Measurements from ENCODE around the gene HMX1.

HMX1 gene

DNA sequence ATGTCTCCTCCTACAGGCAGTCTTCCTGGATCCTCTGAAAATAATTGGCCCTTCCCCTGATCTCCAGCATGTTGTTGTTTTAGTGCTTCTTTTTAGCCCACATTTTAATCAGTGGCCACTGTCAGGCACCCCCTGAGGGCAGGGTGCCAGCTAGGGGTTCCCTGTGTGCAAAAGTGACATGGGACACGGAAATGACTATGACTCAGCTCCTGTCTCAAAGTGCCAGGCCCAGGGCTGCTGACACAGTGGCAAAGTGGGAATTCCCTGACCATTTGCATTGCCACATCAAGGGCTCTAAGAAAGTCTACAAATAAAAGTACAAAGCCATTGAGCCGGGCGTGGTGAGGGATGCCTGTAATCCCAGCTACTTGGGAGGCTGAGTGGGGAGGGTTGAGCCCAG lies 24.8 kb downstream of the HMX1 start:
- Histone ChIP-seq H3K27me3 (ENCODE audit: control insufficient read depth, insufficient read depth, low read length) (no peaks in the 10 kb centered on the region), H3K9me3 (ENCODE audit: control insufficient read depth, insufficient read depth, low read length) (no peaks in the 10 kb centered on the region), H3K36me3 (ENCODE audit: control insufficient read depth, insufficient read depth, low read length) (no peaks in the 10 kb centered on the region), H3K27ac (ENCODE audit: low read length) (no peak overlapping the region), H3K4me3 (ENCODE audit: low read length) (no peak overlapping the region), H3K4me1 (ENCODE audit: control insufficient read depth, insufficient read depth, low read length) (no peaks in the 10 kb centered on the region)
- WGBS (ENCODE audit: insufficient coverage, insufficient read length), result no CpG with 5 or more reads among the region's 3 CpGs
- DNase-seq (ENCODE audit: low read depth, low spot score), result no peak

DNA sequence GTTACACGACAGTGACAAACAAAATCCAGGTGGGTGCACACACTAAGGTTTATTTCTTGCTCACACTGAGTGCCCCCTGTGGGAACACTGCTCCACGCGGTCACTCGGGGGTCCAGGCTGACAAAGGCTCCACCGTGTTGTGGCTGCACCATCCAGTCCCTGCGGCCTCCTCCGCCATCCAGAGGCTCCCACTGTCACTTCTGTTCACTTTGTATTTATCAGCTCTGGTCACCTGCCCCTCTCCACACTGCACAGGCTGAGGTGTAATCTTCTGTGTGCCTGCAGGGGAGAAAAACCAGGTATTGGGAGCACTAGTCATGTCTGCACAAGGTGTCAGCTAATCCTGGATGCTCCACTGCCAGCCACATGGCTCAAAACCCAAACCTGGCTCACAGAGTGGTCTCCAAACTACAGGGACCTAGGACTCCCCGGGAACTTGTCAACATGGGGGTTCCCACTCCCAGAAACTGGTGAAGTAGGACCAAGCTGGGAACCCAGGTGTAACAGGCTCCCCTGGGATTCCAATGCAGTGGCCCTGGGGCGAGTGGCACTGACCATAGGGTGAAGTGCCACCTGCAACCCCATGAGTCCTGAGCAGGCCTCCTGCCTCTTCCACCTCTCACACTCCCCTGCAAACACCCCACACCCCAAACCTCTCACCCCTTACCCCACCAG lies 25.5 kb downstream of the HMX1 start:
- WGBS (ENCODE audit: insufficient coverage, insufficient read length), result no CpG with 5 or more reads among the region's 9 CpGs
- DNase-seq (ENCODE audit: low read depth, low spot score), result no peak
- no peaks in the 10 kb centered on the region for H3K27me3 ChIP-seq (ENCODE audit: control insufficient read depth, insufficient read depth, low read length)

DNA sequence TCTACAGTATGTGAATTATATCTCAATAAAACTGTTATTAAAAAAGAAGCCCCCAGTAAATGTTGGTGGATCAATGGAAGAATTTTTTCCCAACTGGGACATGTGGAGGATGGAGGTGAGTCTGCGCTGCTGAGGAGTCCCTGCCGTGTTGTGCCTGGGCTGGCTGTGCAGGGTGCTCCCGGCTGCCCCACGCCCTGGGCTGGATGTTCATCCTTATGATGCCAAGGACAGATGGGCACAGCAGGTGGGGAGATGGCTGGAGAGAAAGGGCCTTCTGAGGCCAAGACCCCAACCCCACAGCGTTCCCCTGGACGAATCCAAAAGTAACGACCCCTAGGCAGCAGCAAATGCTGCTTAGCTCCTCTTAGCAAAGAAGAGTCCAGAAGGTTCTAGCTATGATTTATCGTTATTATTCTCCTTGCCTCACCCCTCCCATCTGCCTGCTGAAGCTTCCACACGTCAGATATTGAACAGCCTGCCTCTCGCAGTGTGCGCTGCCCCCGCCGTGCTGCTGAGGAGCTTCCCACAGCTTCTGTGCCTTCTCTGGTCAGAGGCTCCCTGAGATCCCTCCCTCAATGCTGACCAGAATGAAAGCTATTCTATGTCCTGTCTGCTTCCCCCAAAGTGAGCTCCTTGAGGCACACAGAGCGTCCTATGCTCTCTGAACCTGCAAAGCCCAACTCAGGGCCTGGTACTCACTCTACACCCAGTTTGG lies 26.5 kb downstream of the HMX1 start:
- H3K4me3 ChIP-seq (ENCODE audit: low read length), result no peak overlapping the region
- H3K4me1 ChIP-seq (ENCODE audit: control insufficient read depth, insufficient read depth, low read length), result no peaks in the 10 kb centered on the region
- H3K27ac ChIP-seq (ENCODE audit: low read length), result no peak overlapping the region
- no peaks in the 10 kb centered on the region for H3K9me3 ChIP-seq (ENCODE audit: control insufficient read depth, insufficient read depth, low read length)
- DNase-seq (ENCODE audit: low read depth, low spot score), result no peak
- H3K27me3 ChIP-seq (ENCODE audit: control insufficient read depth, insufficient read depth, low read length), result no peaks in the 10 kb centered on the region
- no peaks in the 10 kb centered on the region; the same call in 1 of the 2 replicates for H3K36me3 ChIP-seq (ENCODE audit: control insufficient read depth, insufficient read depth, low read length)
- no CpG with 5 or more reads among the region's 14 CpGs for whole genome bisulfite sequencing (ENCODE audit: insufficient coverage, insufficient read length)

More for the DNA sequence above, 25.5 kb downstream of the HMX1 start:
- Histone ChIP-seq H3K36me3 (ENCODE audit: control insufficient read depth, insufficient read depth, low read length) (no peaks in the 10 kb centered on the region), H3K4me3 (ENCODE audit: low read length) (no peak overlapping the region), H3K27ac (ENCODE audit: low read length) (no peak overlapping the region), H3K9me3 (ENCODE audit: control insufficient read depth, insufficient read depth, low read length) (no peaks in the 10 kb centered on the region), H3K4me1 (ENCODE audit: control insufficient read depth, insufficient read depth, low read length) (no peaks in the 10 kb centered on the region)

- no peaks in the 10 kb centered on the region for H3K9me3 ChIP-seq (ENCODE audit: control insufficient read depth, insufficient read depth, low read length)
- no peak overlapping the region for H3K27ac ChIP-seq (ENCODE audit: low read length)
- no peaks in the 10 kb centered on the region for H3K4me1 ChIP-seq (ENCODE audit: control insufficient read depth, insufficient read depth, low read length)
- no peaks in the 10 kb centered on the region; the same call in 1 of the 2 replicates for H3K36me3 ChIP-seq (ENCODE audit: control insufficient read depth, insufficient read depth, low read length)
- no peak for DNase-seq (ENCODE audit: low read depth, low spot score)
- no peak overlapping the region for H3K4me3 ChIP-seq (ENCODE audit: low read length)
- no CpG with 5 or more reads among the region's 3 CpGs for WGBS (ENCODE audit: insufficient coverage, insufficient read length)
- no peaks in the 10 kb centered on the region for H3K27me3 ChIP-seq (ENCODE audit: control insufficient read depth, insufficient read depth, low read length)
Observed at GRCh38 chr4:8843597-8843996, 28.0 kb downstream of the HMX1 start.

DNA sequence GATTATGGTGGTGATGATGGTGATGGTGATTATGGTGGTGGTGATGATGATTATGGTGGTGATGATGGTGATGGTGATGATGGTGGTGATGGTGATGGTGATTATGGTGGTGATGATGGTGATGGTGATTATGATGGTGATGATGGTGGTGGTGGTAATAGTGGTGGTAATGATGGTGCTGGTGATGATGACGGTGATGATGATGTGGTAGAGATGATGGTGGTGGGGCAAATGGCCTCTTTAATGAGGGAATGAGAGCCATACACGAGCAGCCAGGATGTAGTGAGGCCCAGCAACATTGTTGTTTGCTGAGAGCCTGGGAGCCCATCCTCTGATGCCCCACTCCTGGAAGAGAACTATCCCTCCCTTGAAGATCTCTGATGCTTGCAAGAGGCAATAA lies 29.0 kb downstream of the HMX1 start:
- Histone ChIP-seq H3K27me3 (ENCODE audit: control insufficient read depth, insufficient read depth, low read length) (no peaks in the 10 kb centered on the region), H3K4me3 (ENCODE audit: low read length) (no peak overlapping the region), H3K27ac (ENCODE audit: low read length) (no peak overlapping the region), H3K4me1 (ENCODE audit: control insufficient read depth, insufficient read depth, low read length) (no peaks in the 10 kb centered on the region), H3K9me3 (ENCODE audit: control insufficient read depth, insufficient read depth, low read length) (no peaks in the 10 kb centered on the region), H3K36me3 (ENCODE audit: control insufficient read depth, insufficient read depth, low read length) (no peaks in the 10 kb centered on the region; the same call in 1 of the 2 replicates)
- WGBS (ENCODE audit: insufficient coverage, insufficient read length), result no CpG with 5 or more reads among the region's 2 CpGs
- DNase-seq (ENCODE audit: low read depth, low spot score), result no peak

GRCh38 chr4:8841678-8842268 lies 29.9 kb downstream of the HMX1 start:
- Histone ChIP-seq H3K36me3 (ENCODE audit: control insufficient read depth, insufficient read depth, low read length) (no peaks in the 10 kb centered on the region; the same call in 1 of the 2 replicates), H3K4me3 (ENCODE audit: low read length) (no peak overlapping the region), H3K27me3 (ENCODE audit: control insufficient read depth, insufficient read depth, low read length) (no peaks in the 10 kb centered on the region), H3K9me3 (ENCODE audit: control insufficient read depth, insufficient read depth, low read length) (no peaks in the 10 kb centered on the region), H3K27ac (ENCODE audit: low read length) (no peak overlapping the region), H3K4me1 (ENCODE audit: control insufficient read depth, insufficient read depth, low read length) (peaks cover 2% of the 10 kb centered on the region; the same call in 1 of the 2 replicates)
- no CpG with 5 or more reads among the region's 3 CpGs for WGBS (ENCODE audit: insufficient coverage, insufficient read length)
- DNase-seq (ENCODE audit: low read depth, low spot score), result no peak

- H3K4me1 ChIP-seq (ENCODE audit: control insufficient read depth, insufficient read depth, low read length), result peaks cover 2% of the 10 kb centered on the region; the same call in 1 of the 2 replicates
Observed at GRCh38 chr4:8840816-8841455, 30.7 kb downstream of the HMX1 start.

DNA sequence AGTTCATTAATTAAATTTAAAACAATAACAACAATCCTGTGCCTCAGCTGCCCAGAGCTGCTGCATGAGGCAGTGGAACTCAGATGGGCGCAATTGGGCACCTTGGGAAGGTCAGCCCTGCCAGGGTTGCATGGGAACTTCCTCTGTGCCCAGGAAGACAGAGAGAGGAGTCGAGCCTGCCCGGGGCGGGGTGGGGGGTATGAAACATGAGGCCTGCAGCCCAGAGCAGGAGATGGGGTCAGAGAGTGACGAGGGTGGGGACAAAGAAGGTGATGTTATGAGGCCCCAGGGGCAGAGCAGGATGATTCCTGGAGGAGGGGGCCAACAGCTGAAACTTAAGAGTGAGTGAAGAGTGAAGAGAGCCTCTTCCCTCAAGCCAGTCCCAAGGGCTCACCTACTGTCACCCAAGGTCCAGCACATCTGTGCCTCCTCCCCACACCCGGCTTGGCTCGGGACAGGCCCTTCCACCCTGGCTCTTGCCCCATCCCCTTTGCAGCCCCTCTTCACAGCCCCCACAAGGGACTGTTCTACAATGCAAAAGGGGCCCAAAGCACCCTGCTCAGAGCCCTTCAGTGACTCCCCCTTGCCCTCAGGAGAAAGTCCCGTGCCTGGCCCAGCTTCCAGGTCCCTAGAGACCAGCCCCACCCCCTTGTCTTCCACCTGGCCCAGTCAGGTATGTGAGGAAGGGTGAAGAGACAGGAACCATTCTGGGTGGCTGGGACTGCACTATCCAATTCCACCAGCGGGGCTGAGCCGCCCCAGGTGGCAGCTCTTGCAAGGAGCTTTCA lies 31.4 kb downstream of the HMX1 start:
- WGBS (ENCODE audit: insufficient coverage, insufficient read length), result no CpG with 5 or more reads among the region's 10 CpGs
- Histone ChIP-seq H3K36me3 (ENCODE audit: control insufficient read depth, insufficient read depth, low read length) (no peaks in the 10 kb centered on the region; the same call in 1 of the 2 replicates), H3K27ac (ENCODE audit: low read length) (no peak overlapping the region), H3K27me3 (ENCODE audit: control insufficient read depth, insufficient read depth, low read length) (no peaks in the 10 kb centered on the region), H3K4me1 (ENCODE audit: control insufficient read depth, insufficient read depth, low read length) (peaks cover 2% of the 10 kb centered on the region; the same call in 1 of the 2 replicates), H3K4me3 (ENCODE audit: low read length) (no peak overlapping the region), H3K9me3 (ENCODE audit: control insufficient read depth, insufficient read depth, low read length) (no peaks in the 10 kb centered on the region)
- no peak for DNase-seq (ENCODE audit: low read depth, low spot score)

More at GRCh38 chr4:8840816-8841455, 30.7 kb downstream of the HMX1 start:
- Histone ChIP-seq H3K9me3 (ENCODE audit: control insufficient read depth, insufficient read depth, low read length) (no peaks in the 10 kb centered on the region), H3K27ac (ENCODE audit: low read length) (no peak overlapping the region), H3K27me3 (ENCODE audit: control insufficient read depth, insufficient read depth, low read length) (no peaks in the 10 kb centered on the region), H3K4me3 (ENCODE audit: low read length) (no peak overlapping the region), H3K36me3 (ENCODE audit: control insufficient read depth, insufficient read depth, low read length) (no peaks in the 10 kb centered on the region; the same call in 1 of the 2 replicates)
- no peak for DNase-seq (ENCODE audit: low read depth, low spot score)
- no CpG with 5 or more reads among the region's 14 CpGs for WGBS (ENCODE audit: insufficient coverage, insufficient read length)

DNA sequence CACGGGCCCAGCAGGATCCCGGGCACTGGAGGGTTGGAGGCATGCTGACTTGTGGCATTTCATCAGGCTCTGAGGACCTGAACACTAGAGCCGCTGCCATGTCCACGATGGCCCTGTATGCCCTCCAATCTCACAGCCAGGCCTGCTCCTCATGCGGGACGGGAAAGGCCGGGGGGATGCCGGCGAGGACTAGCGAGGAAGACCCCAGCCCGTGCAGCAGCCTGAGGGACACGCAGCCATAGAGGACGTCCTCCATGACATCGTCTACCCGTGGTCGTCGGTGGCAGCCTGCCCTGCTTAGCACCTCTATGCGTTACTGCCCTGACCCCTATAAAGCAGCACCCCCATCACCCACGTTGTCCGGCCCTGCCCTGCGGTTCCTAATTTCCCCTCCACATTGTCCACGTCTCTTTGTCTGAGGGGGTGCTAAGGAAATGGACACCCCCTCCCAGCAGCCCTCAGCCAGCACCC lies 32.6 kb downstream of the HMX1 start:
- Histone ChIP-seq H3K27ac (ENCODE audit: low read length) (no peak overlapping the region), H3K27me3 (ENCODE audit: control insufficient read depth, insufficient read depth, low read length) (no peaks in the 10 kb centered on the region), H3K4me1 (ENCODE audit: control insufficient read depth, insufficient read depth, low read length) (peaks cover 2% of the 10 kb centered on the region; the same call in 1 of the 2 replicates), H3K36me3 (ENCODE audit: control insufficient read depth, insufficient read depth, low read length) (no peaks in the 10 kb centered on the region; the same call in 1 of the 2 replicates), H3K9me3 (ENCODE audit: control insufficient read depth, insufficient read depth, low read length) (no peaks in the 10 kb centered on the region), H3K4me3 (ENCODE audit: low read length) (no peak overlapping the region)
- no CpG with 5 or more reads among the region's 22 CpGs for WGBS (ENCODE audit: insufficient coverage, insufficient read length)
- DNase-seq (ENCODE audit: low read depth, low spot score), result no peak

All from iPS DF 6.9 (cell line).